Bronchial epithelial cell (primary cell): Measurements from ENCODE around the gene MOGAT1. TPM values are rescaled to one million over a fixed set of nuclear protein-coding genes. Genes with fewer than 3 reads are reported as not detected.

Source experiments
- DNase-seq: peaks from one replicate; pipeline ENCODE4 v3.0.0-alpha.2; 2010; ENCODE audit warnings: low read depth
- FAIRE-seq: peaks from 2 replicates; lab custom pipeline; 2011; peaks lifted over from hg19 to GRCh38; lab: Jason Lieb, UNC
- H3K27me3 ChIP-seq: 2 replicates; pipeline ENCODE4 v1.5.1; 2011; ENCODE audit warnings: low read length; ENCODE audit not compliant: control insufficient read depth, insufficient read depth
- H3K36me3 ChIP-seq: 2 replicates; pipeline ENCODE4 v1.5.1; 2011; ENCODE audit warnings: low read length; ENCODE audit not compliant: control insufficient read depth, insufficient read depth
- H3K4me3 ChIP-seq: 2 replicates; pipeline ENCODE4 v1.5.1; 2011; ENCODE audit warnings: mild to moderate bottlenecking, low read depth, low read length, control low read depth
- CTCF ChIP-seq: IDR thresholded peaks from 2 replicates; pipeline ENCODE4 v1.5.1; 2011; ENCODE audit warnings: mild to moderate bottlenecking, moderate library complexity, low read length, control low read depth, inconsistent platforms; ENCODE audit not compliant: insufficient read depth, severe bottlenecking
- total RNA-seq: library from RNA; depleted of rRNA; stranded (reverse); fragments of >200 nt; gene quantifications from 2 replicates; pipeline ENCODE4 v1.2.1, GENCODE V29; 2014

The MOGAT1 gene
- total RNA-seq, 1 donor from 2014 or later, result not detected

GRCh38 chr2:222635295-222635694 lies 36.2 kb upstream of the MOGAT1 start:
- no peak overlapping the region for H3K4me3 ChIP-seq
- TF ChIP-seq CTCF, result no peak
- FAIRE-seq, result no peak

GRCh38 chr2:222637067-222637466 lies 34.4 kb upstream of the MOGAT1 start:
- H3K36me3 ChIP-seq, result peaks cover 7% of the 10 kb centered on the region
- no peak overlapping the region for H3K4me3 ChIP-seq
- no peak for TF ChIP-seq CTCF
- DNase-seq (no peak), FAIRE-seq (no peak)
- no peaks in the 10 kb centered on the region for H3K27me3 ChIP-seq

More at GRCh38 chr2:222635295-222635694, 36.2 kb upstream of the MOGAT1 start:
- Histone ChIP-seq H3K36me3 (peaks cover 5% of the 10 kb centered on the region), H3K27me3 (no peaks in the 10 kb centered on the region)
- DNase-seq, result no peak

- no peak for TF ChIP-seq CTCF
- no peaks in the 10 kb centered on the region for H3K27me3 ChIP-seq
- no peak overlapping the region for H3K4me3 ChIP-seq
- DNase-seq (no peak), FAIRE-seq (no peak)
- peaks cover 9% of the 10 kb centered on the region for H3K36me3 ChIP-seq
Observed at GRCh38 chr2:222641336-222641735, 30.1 kb upstream of the MOGAT1 start.

GRCh38 chr2:222643134-222643533 lies 28.3 kb upstream of the MOGAT1 start:
- TF ChIP-seq CTCF, result no peak
- H3K27me3 ChIP-seq, result no peaks in the 10 kb centered on the region
- no peak overlapping the region for H3K4me3 ChIP-seq
- DNase-seq (no peak), FAIRE-seq (no peak)
- H3K36me3 ChIP-seq, result peaks cover 10% of the 10 kb centered on the region

GRCh38 chr2:222646008-222646407 lies 25.4 kb upstream of the MOGAT1 start:
- H3K36me3 ChIP-seq, result peaks cover 10% of the 10 kb centered on the region
- H3K4me3 ChIP-seq, result no peak overlapping the region
- DNase-seq, result no peak
- FAIRE-seq, result no peak
- no peaks in the 10 kb centered on the region for H3K27me3 ChIP-seq
- TF ChIP-seq CTCF, result no peak

- TF ChIP-seq CTCF, result no peak
- DNase-seq, result no peak
- no peak for FAIRE-seq
- Histone ChIP-seq H3K27me3 (no peaks in the 10 kb centered on the region), H3K36me3 (peaks cover 7% of the 10 kb centered on the region), H3K4me3 (no peak overlapping the region)
Observed at GRCh38 chr2:222649801-222650200, 21.7 kb upstream of the MOGAT1 start.
